IMR-90 (cell line): ENCODE measurements around the gene DDX42. TPM values are rescaled to one million over a fixed set of nuclear protein-coding genes. Genes with fewer than 3 reads are reported as not detected.

Experiments
- BHLHE40 ChIP-seq: fragments of 150-350 bp; IDR thresholded peaks from 2 replicates; pipeline ENCODE4 v1.6.1; 2016; ENCODE audit warnings: mild to moderate bottlenecking, low read depth, low read length
- CHD1 ChIP-seq: IDR thresholded peaks from 2 replicates; pipeline ENCODE4 v1.6.1; 2012; ENCODE audit warnings: low read depth, low read length, improper control_type of control experiment
- CTCF ChIP-seq: conservative IDR thresholded peaks from 2 replicates; pipeline ENCODE4 v1.5.1; 2012; ENCODE audit warnings: mild to moderate bottlenecking, low read depth, low read length, improper control_type of control experiment
- FOS ChIP-seq: fragments of 150-350 bp; IDR thresholded peaks from 2 replicates; pipeline ENCODE4 v1.6.1; 2016; ENCODE audit warnings: low read depth, low read length
- MAFK ChIP-seq: IDR thresholded peaks from 2 replicates; pipeline ENCODE4 v1.6.1; 2012; ENCODE audit warnings: low read depth, low read length, improper control_type of control experiment
- MXI1 ChIP-seq: IDR thresholded peaks from 2 replicates; pipeline ENCODE4 v1.6.1; 2012; ENCODE audit warnings: low read depth, mild to moderate bottlenecking, low read length, moderate library complexity, borderline replicate concordance
- NFE2L2 ChIP-seq: fragments of 150-350 bp; IDR thresholded peaks from 2 replicates; pipeline ENCODE4 v1.6.1; 2016; ENCODE audit warnings: low read depth, mild to moderate bottlenecking, low read length
- RCOR1 ChIP-seq: IDR thresholded peaks from 2 replicates; pipeline ENCODE4 v1.6.1; 2012; ENCODE audit warnings: mild to moderate bottlenecking, low read length, improper control_type of control experiment; ENCODE audit not compliant: insufficient replicate concordance
- polyA plus RNA-seq, 3 experiments: library from polyadenylated mRNA; depleted of rRNA; stranded (reverse); fragments of >200 nt; gene quantifications; 2 replicates each; pipeline ENCODE4 v1.2.3, GENCODE V29; 2012; ENCODE audit warnings: low replicate concordance in 1 of 3
- total RNA-seq: library from RNA; depleted of rRNA; stranded (reverse); fragments of >200 nt; gene quantifications from 2 replicates; pipeline ENCODE4 v1.2.3, GENCODE V29; 2012

The DDX42 gene
- total and polyA plus RNA-seq, 2 of the 4 experiments (the other 2 are of a cell fraction) = 75.8 to 91.5 TPM

GRCh38 chr17:63774141-63774968 lies at the start of gene DDX42 (continued):
- TF ChIP-seq RCOR1 (no peak), NFE2L2 (no peak), CTCF (0 out of 2 replicates have a peak, but pooled peaks have one; percentile 7), CHD1 (0 out of 2 replicates have a peak, but pooled peaks have one; percentile 19), MAFK (no peak), MXI1 (no peak), FOS (no peak), BHLHE40 (no peak)
